B cell (primary cell): Measurements from ENCODE around the gene SRGAP1.
"Not testable (repeated sequence)": the region's sequence is repeated elsewhere in the genome, so short reads cannot be mapped to it uniquely, and the experiment has no call there.

Experiments used
- EZH2 ChIP-seq: IDR thresholded peaks from 2 replicates; pipeline ENCODE4 v1.6.1; 2012; ENCODE audit warnings: borderline replicate concordance, low read depth, mild to moderate bottlenecking, moderate library complexity, low read length; ENCODE audit not compliant: insufficient read depth, poor library complexity, severe bottlenecking
- TF ChIP-seq, protein P1 (sequence below): fragments of 200-600 bp; IDR thresholded peaks from one replicate; pipeline ENCODE4 v1.8.0; 2022; ENCODE audit warnings: antibody characterized with exemption, mild to moderate bottlenecking

GRCh38 chr12:64076565-64076964 is 232.1 kb downstream of the SRGAP1 start:
- TF ChIP-seq EZH2: not testable (repeated sequence)
- TF ChIP-seq, protein P1, sequence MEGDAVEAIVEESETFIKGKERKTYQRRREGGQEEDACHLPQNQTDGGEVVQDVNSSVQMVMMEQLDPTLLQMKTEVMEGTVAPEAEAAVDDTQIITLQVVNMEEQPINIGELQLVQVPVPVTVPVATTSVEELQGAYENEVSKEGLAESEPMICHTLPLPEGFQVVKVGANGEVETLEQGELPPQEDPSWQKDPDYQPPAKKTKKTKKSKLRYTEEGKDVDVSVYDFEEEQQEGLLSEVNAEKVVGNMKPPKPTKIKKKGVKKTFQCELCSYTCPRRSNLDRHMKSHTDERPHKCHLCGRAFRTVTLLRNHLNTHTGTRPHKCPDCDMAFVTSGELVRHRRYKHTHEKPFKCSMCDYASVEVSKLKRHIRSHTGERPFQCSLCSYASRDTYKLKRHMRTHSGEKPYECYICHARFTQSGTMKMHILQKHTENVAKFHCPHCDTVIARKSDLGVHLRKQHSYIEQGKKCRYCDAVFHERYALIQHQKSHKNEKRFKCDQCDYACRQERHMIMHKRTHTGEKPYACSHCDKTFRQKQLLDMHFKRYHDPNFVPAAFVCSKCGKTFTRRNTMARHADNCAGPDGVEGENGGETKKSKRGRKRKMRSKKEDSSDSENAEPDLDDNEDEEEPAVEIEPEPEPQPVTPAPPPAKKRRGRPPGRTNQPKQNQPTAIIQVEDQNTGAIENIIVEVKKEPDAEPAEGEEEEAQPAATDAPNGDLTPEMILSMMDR: not testable (repeated sequence)
